Activated CD4-positive, alpha-beta T cell treated with anti-CD3 and anti-CD28 coated beads, Interleukin-2, amount 50 U/mL, for 4 hours (primary cell): Measurements from ENCODE around the gene LDAF1.

Experiments
- DNase-seq, 2 experiments: peaks; one replicate each; pipeline ENCODE4 v3.0.0-alpha.2; 2020

Gene LDAF1

GRCh38 chr16:21197621-21198020 lies 39.1 kb downstream of the LDAF1 start:
- no peak for DNase-seq

DNA sequence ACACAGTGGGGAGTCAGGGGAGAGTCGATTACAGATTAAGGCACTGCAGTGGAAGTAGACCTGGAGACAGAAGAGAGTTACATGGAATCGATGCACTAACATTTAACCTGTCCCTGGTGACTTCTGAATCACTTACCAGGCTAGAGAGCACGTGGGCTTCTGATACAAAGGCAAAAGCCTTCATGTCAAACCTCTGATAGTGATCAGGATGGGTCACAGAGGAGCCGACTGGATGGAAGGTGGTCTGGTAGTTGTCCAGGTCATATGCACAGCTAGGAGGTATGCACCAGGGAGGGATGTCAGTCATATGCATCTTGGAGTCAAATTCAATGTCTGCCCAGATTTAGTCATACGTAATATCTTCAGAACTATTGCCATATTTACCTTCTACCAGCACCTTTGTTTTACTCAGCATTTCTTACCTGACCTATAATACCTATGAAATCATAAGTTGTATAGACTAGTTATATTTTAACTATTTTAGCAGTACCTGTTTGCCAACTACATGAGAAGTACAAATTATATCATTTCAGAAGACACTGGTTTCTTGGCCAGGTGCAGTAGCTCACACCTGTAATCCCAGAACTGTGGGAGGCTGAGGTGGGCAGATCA lies 41.2 kb downstream of the LDAF1 start:
- DNase-seq: no peak

GRCh38 chr16:21203155-21203797 lies 44.8 kb downstream of the LDAF1 start:
- DNase-seq: no peak

DNA sequence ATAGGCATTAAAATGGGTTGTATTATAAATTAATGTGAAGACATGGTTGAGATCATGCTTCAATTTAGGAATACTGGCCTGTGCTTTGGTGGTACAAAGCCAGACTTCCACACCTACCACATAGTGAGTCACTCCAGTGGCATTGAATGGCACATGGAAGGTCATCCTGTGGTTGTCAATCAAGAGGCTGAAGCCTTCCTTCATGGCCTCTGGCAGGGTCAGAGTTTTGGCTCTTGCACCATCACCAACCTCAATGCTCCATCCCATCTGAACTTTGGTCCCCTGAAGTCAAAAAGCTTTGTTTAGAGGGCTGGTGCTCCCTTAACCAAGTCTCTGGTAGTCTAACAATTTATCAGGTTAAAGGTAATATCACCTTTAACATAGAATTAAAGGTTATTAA lies 46.8 kb downstream of the LDAF1 start:
- no peak for DNase-seq

DNA sequence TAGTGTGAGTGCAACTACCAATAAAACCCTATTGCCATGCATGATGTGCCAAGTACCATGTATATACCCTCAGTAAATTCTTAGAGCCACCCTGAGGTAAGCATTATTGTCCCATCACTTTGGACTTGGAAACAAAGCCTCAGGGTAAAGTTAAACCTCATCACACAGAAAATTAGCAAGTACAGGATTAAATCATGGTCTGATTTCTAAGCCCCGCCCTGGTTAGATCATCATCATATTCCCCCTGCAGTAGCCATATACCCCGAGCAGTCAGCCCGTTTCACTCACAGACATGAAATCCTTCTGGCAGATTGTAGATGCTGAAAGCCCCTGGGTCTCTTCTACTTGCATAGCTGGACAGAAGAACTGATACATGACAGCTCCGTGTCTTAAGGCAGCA lies 48.1 kb downstream of the LDAF1 start:
- DNase-seq: no peak

DNA sequence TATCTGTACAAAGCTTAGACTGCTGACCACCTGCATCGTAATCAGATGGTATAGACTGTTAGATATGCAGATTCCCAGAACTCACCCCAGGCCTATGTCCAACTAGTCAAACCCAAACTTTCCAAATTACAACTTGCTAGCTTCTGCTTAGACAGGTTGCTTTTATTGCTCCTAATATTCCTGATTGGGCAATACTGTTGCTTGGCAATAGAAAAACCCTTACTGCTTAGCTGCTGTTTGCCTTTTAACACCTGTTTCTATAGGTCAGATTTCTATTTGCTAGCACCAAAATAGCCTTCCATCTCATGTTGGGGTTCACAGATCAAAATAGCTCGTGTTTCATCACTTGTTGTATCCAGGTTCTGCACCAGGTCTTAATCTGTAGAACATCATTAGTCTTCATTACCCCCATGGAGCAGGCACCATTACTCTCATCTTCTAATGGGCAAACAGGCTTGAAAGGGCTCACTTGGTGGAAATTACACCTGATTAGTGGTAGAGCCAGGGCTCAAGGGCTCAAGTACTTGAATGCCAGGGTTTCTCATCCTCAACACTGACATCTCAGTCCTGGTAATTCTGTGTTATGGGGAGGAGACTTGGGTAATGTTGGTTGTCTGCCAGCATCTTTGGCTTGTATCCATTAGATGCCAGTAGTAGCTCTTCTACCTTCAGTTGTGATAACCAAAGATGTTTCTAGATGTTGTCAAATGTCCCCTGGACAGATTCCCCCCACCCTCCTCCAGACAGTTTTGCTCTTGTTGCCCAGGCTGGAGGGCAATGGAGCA lies 50.2 kb downstream of the LDAF1 start:
- no peak for DNase-seq

DNA sequence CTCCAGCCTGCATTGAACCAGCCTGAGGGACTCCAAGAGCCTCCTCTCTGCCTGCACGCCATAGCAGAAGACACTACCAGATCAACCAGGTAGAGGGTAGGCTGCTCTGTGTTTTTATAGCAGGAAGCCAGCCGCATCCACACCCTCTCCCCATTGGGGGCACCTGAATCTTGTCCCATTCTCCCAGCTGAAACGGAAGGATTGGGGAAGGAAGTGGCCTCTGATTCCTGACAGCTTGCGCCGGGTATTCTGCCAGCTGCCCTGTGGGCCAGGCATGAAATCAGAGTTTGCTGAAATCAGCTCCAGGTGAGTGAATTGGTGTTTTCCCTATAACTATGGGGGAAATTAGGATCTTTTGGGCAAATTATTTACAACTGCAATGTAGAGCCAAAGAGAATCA lies 53.0 kb downstream of the LDAF1 start, which contains the start of gene ZP2:
Gene ZP2 (minus strand): TSS at position 89 of the 400 bp plus-strand sequence. CDS start 27 bp downstream, at position 62.
- DNase-seq: no peak

DNA sequence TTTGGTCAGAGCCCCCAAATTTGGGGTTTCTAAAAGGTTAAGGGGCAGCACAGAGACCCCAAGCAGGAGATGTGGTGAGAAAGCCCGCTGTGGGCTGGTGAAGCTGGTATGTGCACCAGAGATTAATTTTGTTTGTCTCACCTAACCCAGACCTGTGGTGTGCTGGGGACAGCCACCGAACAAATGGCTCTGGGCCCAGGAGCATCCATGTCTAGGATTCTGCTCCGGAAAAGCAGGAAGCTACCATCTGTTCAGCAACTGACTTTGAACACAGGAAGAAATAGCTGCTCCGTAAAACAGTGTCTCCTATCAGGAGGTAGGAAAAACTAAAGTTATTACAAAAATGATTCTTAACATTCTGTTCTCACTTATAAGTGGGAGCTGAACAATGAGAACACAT lies 55.6 kb downstream of the LDAF1 start:
- no peak for DNase-seq

- no peak for DNase-seq
Measured at GRCh38 chr16:21217121-21217520, 58.6 kb downstream of the LDAF1 start.

DNA sequence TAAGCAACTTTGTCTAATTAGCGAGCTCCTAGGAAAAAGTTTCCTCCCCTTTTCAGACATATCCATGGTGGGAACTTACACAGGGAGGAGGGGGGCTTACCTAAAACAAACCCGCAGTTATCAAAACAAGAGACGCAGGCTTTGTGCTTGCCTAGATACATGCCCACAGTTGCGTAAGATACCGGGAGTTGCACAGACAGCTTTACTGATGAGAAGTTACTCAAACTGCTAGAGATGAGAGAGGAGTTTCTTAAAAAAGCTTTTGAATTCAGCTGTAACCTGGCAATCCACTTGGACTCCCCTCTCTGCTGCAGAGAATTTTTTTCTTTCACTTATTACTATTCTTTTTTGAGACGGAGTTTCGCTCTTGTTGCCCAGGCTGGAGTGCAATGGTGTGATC lies 59.7 kb downstream of the LDAF1 start:
- DNase-seq: no peak

DNA sequence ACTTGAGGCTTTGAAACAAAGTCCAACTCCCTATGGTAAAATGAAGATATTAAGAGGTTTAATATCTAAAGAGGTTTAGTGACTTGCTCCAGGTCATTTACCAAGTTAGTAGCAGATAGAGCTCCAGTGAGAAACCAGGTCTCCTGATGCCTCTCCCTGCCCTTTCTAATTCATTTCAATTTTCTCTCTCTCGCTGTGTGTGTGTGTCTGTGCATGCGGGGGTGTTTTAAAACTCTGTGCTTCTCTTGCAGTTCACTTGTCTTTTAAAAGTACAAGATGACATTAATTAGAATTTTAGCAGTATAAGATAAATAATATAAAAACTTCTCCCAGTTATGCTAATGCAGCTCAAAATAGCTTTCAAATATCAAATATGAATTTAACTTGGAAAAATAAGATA lies 61.1 kb downstream of the LDAF1 start:
- no peak for DNase-seq

GRCh38 chr16:21222495-21223337 lies 64.2 kb downstream of the LDAF1 start:
- DNase-seq: no peak

- DNase-seq: no peak
Measured at GRCh38 chr16:21223787-21224186, 65.3 kb downstream of the LDAF1 start.

DNA sequence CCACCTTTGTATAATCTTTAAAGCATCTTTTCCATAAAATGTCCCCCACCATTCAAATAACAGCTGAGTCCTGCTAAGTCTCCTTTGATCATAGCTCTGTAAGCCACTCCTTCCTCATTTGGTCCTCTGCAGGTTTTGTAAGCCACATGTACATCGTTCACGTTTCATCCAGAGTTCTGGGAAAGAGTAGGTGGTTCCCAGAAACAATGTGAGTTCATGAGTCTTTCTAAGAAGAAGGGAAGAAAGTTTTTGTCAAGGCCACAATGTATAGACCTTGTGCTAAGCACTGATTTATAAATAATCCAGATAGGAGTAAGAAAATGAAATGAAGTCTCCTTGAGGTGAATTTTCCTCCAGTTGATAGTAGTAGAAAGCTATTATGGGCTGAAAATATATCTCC lies 66.3 kb downstream of the LDAF1 start:
- no peak for DNase-seq

DNA sequence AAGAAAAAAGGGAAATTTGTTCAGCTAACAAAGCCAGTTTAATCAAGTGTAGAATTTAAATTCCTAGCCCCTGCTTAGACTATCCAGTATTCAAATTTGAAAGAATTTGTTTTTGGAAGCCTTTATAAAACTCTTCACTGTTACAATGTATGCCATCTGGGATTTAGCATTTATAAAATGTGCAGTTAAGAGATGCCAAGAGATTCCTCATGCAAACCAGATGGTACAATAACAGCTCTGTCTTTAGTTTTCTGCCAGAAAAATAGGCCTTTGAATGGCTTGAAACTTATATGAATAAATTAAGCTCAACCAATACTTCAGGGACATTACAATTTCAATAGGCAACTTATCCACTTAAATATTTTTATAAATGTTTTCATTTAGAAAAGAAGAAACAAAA lies 68.3 kb downstream of the LDAF1 start:
- no peak for DNase-seq

DNA sequence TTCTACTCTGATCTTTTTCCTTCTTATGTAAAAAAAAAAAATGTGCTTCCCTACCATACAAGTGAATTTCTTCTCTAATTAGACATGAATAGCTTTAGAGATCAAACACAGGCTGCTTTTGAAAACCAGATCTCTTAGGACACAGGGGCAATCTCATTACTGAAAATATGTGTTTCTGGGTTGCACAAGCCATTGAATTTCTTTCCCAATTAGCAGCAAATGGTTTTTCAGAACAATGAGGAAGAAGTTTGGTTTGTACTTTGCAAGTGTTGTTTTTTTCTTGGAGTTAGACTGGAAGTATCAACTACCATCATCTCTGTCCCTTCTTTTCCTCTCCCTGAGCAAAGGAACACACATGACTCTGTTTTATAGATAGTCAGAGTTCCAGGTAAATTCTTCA lies 69.4 kb downstream of the LDAF1 start:
- DNase-seq: no peak

DNA sequence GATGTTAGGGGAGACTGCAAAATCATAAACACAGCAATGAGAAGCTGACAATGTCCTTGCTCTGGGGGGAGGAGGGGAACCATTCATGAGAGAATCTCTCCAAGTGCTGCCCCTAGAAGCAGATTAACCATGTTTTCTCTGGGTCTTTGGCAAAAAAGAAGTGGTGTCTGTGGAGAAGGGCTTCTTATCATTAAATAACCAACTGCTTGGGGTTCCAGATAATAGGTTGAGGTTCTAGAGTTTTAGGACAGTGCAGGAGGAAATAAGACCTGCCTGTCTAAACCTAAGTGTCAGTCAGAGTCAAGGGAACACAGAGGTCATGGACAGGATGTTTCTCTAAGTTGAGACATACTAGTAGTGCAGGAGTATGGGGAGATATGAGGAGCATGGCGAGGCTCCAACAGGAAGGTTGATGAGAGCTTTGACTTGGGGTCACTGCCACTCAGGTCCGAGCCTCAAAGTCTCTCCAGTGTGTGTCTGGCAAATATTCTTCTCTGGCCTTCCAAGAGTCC lies 69.9 kb downstream of the LDAF1 start:
- no peak for DNase-seq
